HepG2 (cell line): Measurements from ENCODE around the gene HHATL. TPM values are rescaled to one million over a fixed set of nuclear protein-coding genes. Genes with fewer than 3 reads are reported as not detected.
A peak's percentile ranks its signal among the peaks of the same experiment; 100 is the strongest.

Experiments
- CBX2 ChIP-seq, 2 experiments: fragments of 200-600 bp in 1 of 2; sonication (generic); formaldehyde crosslinking in 1 of 2; IDR thresholded peaks; 2 replicates each; pipeline versions ENCODE4 v1.7.0 to v1.8.1; 2018 to 2022; ENCODE audit warnings: low read depth in 2 of 2, low read length in 1 of 2, mild to moderate bottlenecking in 1 of 2, missing genetic modification reagents in 1 of 2
- ESRRA ChIP-seq: sonication (generic); formaldehyde crosslinking; IDR thresholded peaks from 2 replicates; pipeline ENCODE4 v1.5.1; 2020; ENCODE audit warnings: mild to moderate bottlenecking, low read depth, missing genetic modification reagents
- HIVEP1 ChIP-seq: sonication (generic); formaldehyde crosslinking; IDR thresholded peaks from 2 replicates; pipeline ENCODE4 v1.4.0; 2020; ENCODE audit warnings: mild to moderate bottlenecking, missing genetic modification reagents
- MAX ChIP-seq: IDR thresholded peaks from 2 replicates; pipeline ENCODE4 v1.6.1; 2012; ENCODE audit warnings: inconsistent platforms
- MXD3 ChIP-seq: IDR thresholded peaks from 2 replicates; pipeline ENCODE4 v1.6.1; 2016; ENCODE audit warnings: mild to moderate bottlenecking, missing biosample characterization, missing genetic modification reagents
- MXI1 ChIP-seq: IDR thresholded peaks from 3 replicates; pipeline ENCODE4 v1.6.1; 2012; ENCODE audit warnings: low read depth, low read length, inconsistent platforms, borderline replicate concordance
- RBAK ChIP-seq: sonication (generic); formaldehyde crosslinking; IDR thresholded peaks from 2 replicates; pipeline ENCODE4 v1.5.1; 2020; ENCODE audit warnings: mild to moderate bottlenecking, missing genetic modification reagents
- SOX13 ChIP-seq, 3 experiments: fragments of 450-650 bp in 1 of 3; sonication (generic) in 1 of 3; formaldehyde crosslinking in 1 of 3; IDR thresholded peaks in 2 of 3; conservative IDR thresholded peaks in 1 of 3; 2 replicates each; pipeline versions ENCODE4 v1.5.0 to v1.6.1; 2016 to 2020; ENCODE audit warnings: antibody characterized with exemption in 1 of 3, mild to moderate bottlenecking in 1 of 3, missing compliant biosample characterization in 1 of 3, missing genetic modification reagents in 1 of 3, moderate library complexity in 1 of 3
- THRA ChIP-seq: sonication (generic); formaldehyde crosslinking; IDR thresholded peaks from 2 replicates; pipeline ENCODE4 v1.4.0; 2020; ENCODE audit warnings: missing genetic modification reagents, borderline replicate concordance
- TOE1 ChIP-seq: sonication (generic); formaldehyde crosslinking; IDR thresholded peaks from 2 replicates; pipeline ENCODE4 v1.4.0; 2020; ENCODE audit warnings: mild to moderate bottlenecking, missing genetic modification reagents
- ZBED4 ChIP-seq: sonication (generic); formaldehyde crosslinking; IDR thresholded peaks from 2 replicates; pipeline ENCODE4 v1.4.0; 2020; ENCODE audit warnings: missing genetic modification reagents, borderline replicate concordance
- ZBTB3 ChIP-seq: sonication (generic); formaldehyde crosslinking; IDR thresholded peaks from 2 replicates; pipeline ENCODE4 v1.4.0; 2020; ENCODE audit warnings: low read depth, mild to moderate bottlenecking, moderate library complexity, missing genetic modification reagents, borderline replicate concordance
- ZIK1 ChIP-seq: sonication (generic); formaldehyde crosslinking; IDR thresholded peaks from 2 replicates; pipeline ENCODE4 v1.5.0; 2020; ENCODE audit warnings: mild to moderate bottlenecking, low read depth, missing genetic modification reagents, borderline replicate concordance
- ZMYM2 ChIP-seq: sonication (generic); formaldehyde crosslinking; IDR thresholded peaks from 2 replicates; pipeline ENCODE4 v1.8.0; 2022; ENCODE audit warnings: mild to moderate bottlenecking, missing genetic modification reagents
- ZNF143 ChIP-seq: sonication (generic); formaldehyde crosslinking; IDR thresholded peaks from 2 replicates; pipeline ENCODE4 v1.4.0; 2020; ENCODE audit warnings: missing genetic modification reagents
- ZNF225 ChIP-seq: sonication (generic); formaldehyde crosslinking; IDR thresholded peaks from 2 replicates; pipeline ENCODE4 v1.4.0; 2020; ENCODE audit warnings: mild to moderate bottlenecking, missing genetic modification reagents
- ZNF263 ChIP-seq: sonication (generic); formaldehyde crosslinking; IDR thresholded peaks from 2 replicates; pipeline ENCODE4 v1.4.0; 2020; ENCODE audit warnings: missing genetic modification reagents
- ZNF264 ChIP-seq: sonication (generic); formaldehyde crosslinking; IDR thresholded peaks from 2 replicates; pipeline ENCODE4 v1.4.0; 2020; ENCODE audit warnings: missing genetic modification reagents
- ZNF367 ChIP-seq: sonication (generic); formaldehyde crosslinking; IDR thresholded peaks from 2 replicates; pipeline ENCODE4 v1.4.0; 2020; ENCODE audit warnings: missing genetic modification reagents, borderline replicate concordance
- polyA plus RNA-seq, 8 experiments: library from polyadenylated mRNA; depleted of rRNA in 3 of 8; stranded (reverse) in 7 of 8; unstranded in 1 of 8; fragments of >200 nt; fragmentation: Illumina TruSeq in 4 of 8; extraction: Trizol in 4 of 8; gene quantifications; 2 replicates each; pipeline versions ENCODE4 v1.2.1 to v1.2.3, GENCODE V29; 2011 to 2016; ENCODE audit warnings: low read depth in 4 of 8, missing spikeins in 1 of 8, mixed read lengths in 1 of 8; ENCODE audit not compliant: insufficient read depth in 1 of 8
- total RNA-seq, 5 experiments: library from RNA; depleted of rRNA; stranded (reverse); fragments of >200 nt; fragmentation: Illumina TruSeq; extraction: Trizol; gene quantifications; 2 replicates each; pipeline ENCODE4 v1.2.3, GENCODE V29; 2016; ENCODE audit warnings: low read depth in 1 of 5

Gene HHATL
- total and polyA plus RNA-seq, 2 of the 13 experiments (the other 11 are each of a cell fraction or from before 2014, with no cell fraction given): 0.26 TPM; not detected in 1

- TF ChIP-seq ZNF143 (CRISPR knock-in tag): 0 out of 2 replicates have a peak, but pooled peaks have one; percentile 33
- peak; percentile 97 for TF ChIP-seq MXD3 (CRISPR knock-in tag)
- peak; percentile 89 for TF ChIP-seq THRA
- TF ChIP-seq TOE1 (CRISPR knock-in tag): no peak; the same call in 1 of the 2 replicates
- peak; percentile 67 for TF ChIP-seq ZNF263 (CRISPR knock-in tag)
- TF ChIP-seq MAX: no peak
- no peak for TF ChIP-seq MXI1
- no peak for TF ChIP-seq ZMYM2 (CRISPR knock-in tag)
- TF ChIP-seq ZBTB3 (CRISPR knock-in tag): no peak; the same call in 1 of the 2 replicates
- TF ChIP-seq ESRRA (CRISPR knock-in tag): 0 out of 2 replicates have a peak, but pooled peaks have one; percentile 32
- TF ChIP-seq SOX13 (IDR thresholded peaks at IDR 0.05): no peak
- peak in 1 of 2 experiments; percentile 57; a peak in 2 of 4 replicates for TF ChIP-seq SOX13 (CRISPR knock-in tag; conservative IDR thresholded peaks at IDR 0.05 in 1 of 2, IDR thresholded peaks at IDR 0.05 in 1 of 2)
- peak; percentile 71; the same call in 1 of the 2 replicates for TF ChIP-seq ZNF225 (CRISPR knock-in tag)
- peak; percentile 91 for TF ChIP-seq ZIK1 (CRISPR knock-in tag)
- TF ChIP-seq ZNF367 (CRISPR knock-in tag): peak; percentile 92; the same call in 1 of the 2 replicates
- TF ChIP-seq ZNF264 (CRISPR knock-in tag): peak; percentile 80; the same call in 1 of the 2 replicates
- no peak for TF ChIP-seq HIVEP1
- no peak for TF ChIP-seq RBAK (CRISPR knock-in tag)
- no peak for TF ChIP-seq CBX2 (IDR thresholded peaks at IDR 0.05; ENCODE audit: low read depth, low read length)
- TF ChIP-seq CBX2 (CRISPR knock-in tag; IDR thresholded peaks at IDR 0.05; ENCODE audit: low read depth): no peak
- peak; percentile 91 for TF ChIP-seq ZBED4 (CRISPR knock-in tag)
Observed at GRCh38 chr3:42701371-42702065, 1.1 kb downstream of the HHATL start (continued).
